GDM1 (cell line): Measurements from ENCODE around the gene UBE4B.
"Not testable (repeated sequence)": the region's sequence is repeated elsewhere in the genome, so short reads cannot be mapped to it uniquely, and the experiment has no call there.

Source experiments
- DNase-seq: peaks from one replicate; lab custom pipeline; 2025; lab: John Stamatoyannopoulos, UW

Gene UBE4B

DNA sequence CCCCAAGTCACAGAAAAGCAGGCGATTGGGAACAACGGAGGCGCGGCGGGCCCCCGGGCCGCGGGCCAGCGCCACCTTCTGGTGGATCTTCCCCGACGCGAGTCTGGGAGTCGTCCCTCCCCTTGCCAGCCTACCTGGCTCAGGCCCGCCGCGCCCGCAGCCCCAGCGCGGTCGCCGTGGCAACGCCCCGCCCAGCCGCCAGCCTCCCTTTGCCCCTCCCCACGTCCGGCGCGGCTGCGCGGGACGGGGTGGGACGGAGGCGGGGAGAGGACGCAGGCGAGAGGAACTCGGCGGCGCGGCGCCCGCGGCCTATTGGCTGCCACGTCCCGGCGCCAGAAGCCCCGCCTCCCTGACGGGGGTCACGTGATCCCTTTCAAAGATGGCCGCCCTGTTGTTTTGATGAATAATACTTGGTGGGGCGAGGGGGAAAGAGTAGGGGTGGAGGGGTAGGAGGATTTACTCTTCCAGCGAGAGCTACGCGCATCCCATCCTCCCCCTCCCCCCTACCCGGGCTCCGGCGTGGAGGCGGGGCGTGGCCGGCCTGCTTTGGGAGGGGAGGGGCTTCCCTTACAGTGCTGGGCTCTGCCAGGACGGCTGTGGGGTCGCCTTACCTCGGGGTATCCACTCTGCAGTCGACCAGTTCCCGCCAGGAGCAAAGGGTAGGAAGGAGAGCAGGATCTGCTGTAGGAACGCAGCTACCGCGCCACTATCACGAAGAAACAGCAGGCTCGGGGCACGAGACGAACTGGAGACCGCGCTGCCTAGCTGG, at the start of gene UBE4B:
Gene UBE4B (plus strand): TSS at position 369 of the 769 bp plus-strand sequence. CDS start 713 bp downstream, outside the sequence.
- peak; percentile 99 for DNase-seq

DNA sequence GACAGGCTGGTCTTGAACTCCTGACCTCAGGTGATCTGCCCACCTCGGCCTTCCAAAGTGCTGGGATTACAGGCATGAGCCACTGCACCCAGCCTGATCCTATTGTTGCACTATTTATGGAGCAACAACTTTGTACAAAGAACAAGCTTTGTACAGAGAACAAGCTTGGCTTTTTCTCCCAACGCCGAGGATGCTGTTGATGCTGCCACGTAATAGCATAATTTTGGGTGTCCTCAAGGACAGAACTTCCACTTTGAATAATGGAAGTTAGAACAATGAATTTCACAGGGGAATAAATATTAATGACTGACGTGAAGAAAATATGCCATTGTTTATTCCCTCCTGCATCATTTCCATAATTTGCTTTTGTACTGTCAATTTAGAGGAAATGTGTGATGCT, 48.5 kb upstream of the UBE4B start:
- no peak for DNase-seq

DNA sequence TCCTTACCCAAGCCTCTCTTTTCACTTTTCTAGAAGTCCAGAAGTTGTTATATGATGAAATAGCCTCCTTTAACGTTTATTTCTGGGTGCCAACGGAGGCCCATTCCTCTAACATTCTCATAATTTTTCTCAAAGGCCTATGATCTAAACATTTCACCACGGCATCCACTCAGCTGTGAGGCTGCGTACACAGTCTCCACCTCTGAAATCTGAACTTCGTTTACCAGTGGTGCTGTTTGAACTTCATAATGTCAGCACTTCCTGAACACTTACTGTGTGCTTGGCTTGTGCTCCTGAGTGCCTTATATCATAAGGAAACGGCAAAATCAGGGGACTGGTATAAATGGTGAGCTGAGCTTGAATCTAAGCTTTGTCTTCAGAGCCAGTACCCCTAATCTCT, 47.8 kb upstream of the UBE4B start:
- DNase-seq = no peak

DNA sequence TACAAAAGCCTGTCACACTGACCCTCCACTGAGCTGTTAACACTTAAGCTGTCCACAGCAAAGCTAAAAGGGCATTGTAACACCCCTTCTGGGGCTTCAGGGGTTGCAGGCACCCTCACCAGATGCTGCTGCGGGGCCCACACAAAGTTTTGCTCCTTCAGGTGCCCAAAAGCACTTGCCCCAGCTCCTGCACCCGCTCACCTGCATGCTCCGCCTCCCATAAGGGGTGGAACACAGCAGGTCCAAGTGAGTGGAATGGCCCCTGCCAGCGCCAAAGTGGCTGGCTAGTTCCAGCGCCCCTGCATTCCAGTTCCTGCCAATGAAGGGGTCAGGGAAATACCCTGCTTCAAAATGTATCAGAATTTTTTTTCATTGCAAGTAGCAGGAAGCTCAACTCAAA, 43.0 kb upstream of the UBE4B start:
- DNase-seq = no peak

DNA sequence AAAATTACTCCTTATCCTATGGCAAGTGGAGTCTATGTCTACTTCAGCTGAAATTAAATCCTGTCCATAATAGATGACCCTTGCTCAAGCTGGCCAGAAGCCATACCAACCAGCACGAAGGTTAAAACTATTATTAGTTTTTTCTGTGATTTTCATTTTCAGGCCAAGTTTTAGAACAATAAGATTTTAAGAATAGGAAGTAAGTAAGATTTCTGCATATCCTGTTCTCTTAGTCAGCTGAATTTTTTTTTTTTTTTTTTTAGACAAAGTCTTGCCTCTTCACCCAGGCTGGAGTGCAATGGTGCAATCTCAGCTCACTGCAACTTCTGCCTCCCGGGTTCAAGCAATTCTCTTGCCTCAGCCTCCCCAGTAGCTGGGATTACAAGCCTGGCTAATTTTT, 41.8 kb upstream of the UBE4B start:
- no peak for DNase-seq

DNA sequence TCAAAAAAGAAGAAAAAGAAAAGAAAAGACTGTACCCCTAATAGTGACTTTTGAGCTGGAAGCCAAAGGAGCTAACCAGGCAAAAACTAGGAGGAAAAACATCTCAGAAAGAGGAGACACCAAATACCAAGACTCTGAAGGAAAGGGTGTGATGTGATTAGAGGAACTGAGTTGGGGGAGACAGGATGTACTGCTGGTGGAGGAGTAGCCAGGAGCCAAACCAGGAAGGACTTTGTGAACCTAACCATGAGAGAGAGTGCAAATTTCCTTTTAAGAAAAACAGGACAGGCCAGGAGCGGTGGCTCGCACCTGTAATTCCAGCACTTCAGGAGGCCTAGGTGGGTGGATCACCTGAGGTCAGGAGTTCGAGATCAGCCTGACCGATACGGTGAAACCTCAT, 39.8 kb upstream of the UBE4B start:
- no peak for DNase-seq

DNA sequence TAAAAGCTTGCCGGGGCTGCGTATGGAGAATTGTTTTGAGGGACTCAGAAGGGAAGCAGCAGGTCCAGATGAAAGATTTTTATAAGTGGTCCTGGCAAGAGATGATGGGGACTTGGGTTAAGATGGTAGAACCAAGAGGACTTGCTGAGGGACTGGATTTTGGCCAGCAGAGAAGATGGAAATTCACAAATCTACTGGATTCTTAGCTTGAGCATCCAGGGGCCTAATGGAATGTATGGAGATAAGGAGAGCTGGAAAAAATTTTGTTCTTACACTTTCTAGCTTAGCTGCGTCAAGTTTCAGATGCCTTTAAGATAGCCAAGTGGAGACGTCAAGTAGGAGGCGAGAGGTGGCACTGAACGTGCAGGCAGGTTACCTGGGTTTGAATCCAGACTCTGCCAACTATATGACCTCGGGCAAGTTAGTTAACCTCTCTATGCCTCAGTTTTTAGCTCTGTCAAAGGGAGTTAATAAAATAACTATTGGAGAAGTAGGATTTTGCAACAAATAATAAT, 39.1 kb upstream of the UBE4B start:
- no peak for DNase-seq

DNA sequence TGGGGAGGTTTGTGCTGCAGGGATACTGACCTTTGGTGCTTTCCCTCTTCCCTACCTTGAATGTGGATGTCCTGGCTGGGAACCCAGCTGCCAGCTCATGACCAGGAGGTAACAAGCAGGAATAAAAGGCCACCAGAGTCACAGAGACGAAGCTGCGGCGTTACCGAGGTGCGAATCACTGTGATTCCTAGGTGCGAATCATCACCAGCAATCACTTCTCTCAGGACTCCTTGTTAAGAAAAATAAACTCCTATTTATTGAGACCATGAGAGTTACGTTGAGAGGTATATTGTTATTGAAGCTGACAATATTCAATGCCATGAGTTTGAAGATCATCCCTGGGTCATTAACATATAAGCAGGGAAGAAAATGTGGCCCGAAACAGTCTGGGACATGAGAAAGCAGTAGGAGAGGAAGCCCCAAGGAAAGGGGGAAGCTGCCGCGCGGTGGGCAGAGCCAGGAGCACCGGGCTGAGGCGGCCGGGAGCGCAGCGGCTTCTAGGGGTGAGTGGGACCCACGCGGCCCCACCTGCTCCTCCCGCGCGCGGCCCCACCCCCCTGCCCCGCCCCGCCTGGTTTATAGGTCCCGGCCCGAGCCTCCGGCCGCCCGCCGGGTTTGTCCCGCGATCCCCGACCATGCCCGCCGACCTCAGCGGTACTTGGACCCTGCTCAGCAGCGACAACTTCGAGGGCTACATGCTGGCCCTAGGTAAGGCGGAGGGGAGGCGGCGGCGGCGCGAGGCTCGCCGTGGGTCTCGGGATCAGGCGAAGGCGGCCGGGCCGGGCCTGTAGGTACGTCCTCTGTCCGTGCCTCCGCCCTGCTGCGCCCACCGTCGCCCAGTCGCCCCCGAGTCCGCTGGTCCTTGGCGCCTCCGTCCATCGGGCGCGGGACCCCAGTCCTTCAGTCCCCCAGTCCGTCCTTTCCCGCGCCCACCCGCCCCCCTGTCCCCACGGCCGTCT, 35.9 kb upstream of the UBE4B start, which contains the start of gene RBP7:
Gene RBP7 (plus strand): TSS at position 605 of the 959 bp plus-strand sequence. CDS start 31 bp downstream, at position 636.
- no peak for DNase-seq

DNA sequence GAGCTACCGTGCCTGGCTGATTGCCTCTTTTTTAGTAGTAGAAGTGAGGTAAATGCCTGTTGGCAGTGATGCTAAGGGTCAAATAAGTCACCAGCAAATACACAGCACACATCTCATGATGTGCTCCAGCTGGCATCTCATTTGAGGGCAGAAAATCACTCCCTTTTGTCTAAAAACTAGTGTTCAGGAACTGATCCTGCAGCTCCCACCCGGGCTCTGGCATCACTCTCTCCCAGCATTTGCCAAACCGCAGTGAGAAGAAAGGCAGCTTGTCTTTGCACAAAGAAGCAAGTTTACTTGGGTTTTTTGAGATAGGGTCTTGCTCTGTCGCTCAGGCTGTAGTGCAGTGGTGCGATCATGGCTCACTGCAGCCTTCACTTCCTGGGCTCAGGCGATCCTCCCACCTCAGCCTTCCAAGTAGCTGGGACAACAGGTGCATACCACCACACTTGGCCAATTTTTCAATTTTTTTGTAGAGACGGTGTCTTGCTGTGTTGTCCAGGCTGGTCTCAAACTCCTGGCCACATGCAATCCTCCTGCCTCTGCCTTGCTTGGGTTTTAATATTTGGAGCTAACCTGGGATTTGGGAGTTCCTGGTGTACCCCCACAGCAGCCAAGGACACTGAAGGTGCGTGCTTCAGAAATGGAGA, 31.6 kb upstream of the UBE4B start:
- no peak for DNase-seq

DNA sequence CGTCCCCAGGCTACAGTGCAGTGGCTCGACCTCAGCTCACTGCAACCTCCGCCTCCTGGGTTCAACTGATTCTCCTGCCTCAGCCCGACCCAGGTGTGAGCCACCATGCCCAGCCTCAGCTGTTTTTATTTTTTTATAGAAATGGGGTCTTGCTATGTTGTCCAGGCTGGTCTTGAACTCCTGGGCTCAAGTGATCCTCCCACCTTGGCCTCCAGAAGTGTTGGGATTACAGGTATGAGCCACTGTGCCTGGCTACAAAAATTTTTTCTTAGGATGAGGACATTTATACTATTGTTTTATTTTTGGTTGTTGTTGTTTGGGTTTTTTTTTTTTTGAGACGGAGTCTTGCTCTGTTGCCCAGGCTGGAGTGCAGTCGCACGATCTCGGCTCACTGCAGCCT, 27.5 kb upstream of the UBE4B start:
- not testable (repeated sequence) for DNase-seq

DNA sequence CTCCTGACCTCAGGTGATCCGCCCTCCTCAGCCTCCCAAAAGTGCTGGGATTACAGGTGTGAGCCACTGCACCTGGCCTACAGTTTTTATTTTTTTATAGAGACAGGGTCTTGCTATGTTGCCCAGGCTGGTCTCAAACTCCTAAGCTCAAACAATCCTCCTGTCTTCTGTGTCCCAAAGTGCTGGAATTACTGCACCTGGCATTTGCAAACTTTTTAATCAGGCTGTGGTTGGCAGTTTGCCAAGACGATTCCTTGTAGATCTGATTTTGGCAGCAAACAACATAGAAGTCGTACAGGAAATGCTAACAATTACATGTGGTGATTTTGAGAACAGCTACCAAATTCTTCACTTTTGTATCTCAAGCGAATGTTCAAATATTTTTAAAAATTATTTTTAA, 25.6 kb upstream of the UBE4B start:
- no peak for DNase-seq

DNA sequence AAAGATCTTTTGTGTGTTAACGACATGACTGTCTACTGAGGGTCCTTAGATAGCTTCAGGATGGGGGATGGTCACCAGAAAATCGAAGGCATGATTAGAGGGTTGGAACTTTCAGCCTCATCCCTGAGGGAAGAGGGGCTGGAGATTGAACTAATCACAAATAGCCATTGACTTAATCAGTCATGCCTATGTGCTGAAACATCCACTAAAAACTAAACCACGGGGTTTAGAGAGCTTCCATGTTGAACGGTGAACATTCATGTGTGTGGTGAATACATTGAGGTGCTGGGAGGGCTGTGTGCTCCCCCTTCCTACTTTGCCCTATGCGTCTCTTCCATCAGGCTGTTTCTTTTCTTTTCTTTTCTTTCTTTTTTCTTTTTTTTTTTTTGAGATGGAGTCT, 18.7 kb upstream of the UBE4B start:
- no peak for DNase-seq

DNA sequence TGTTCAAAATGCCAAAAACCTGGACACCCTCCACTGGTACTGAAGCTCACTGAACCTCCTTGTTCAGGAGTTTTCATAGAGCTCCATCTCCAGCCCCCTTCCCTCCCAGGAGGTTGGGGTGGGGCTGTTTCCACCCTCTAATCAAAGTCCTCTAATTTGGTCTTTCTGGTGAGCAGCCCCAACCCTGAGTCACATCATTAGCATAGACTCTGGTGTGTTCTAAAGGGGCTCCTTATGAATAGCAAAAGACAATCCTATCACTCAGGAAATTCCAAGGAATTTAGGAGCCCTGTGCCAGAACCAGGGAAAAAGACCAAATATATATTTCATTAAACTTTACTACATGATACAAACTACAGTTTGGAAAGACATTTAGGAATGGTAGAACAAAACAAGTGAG, 13.2 kb upstream of the UBE4B start:
- no peak for DNase-seq

DNA sequence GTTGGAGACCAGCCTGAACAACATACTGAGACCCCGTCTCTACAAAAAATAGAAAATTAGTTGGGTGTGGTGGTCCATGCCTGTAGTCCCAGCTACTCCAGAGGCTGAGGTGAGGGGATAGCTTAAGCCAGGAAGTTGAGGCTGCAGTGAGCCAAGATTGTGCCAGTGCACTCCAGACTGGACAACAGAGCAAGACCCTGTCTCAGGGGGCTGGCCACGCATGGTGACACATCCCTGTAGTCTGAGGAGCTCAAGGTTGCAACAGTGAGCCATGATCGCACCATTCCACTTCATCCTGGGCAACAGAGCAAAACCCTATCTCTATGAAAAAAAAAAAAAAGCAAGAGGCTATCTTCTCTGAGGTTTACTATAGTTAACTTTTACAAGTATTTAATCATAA, 12.7 kb upstream of the UBE4B start:
- DNase-seq = no peak

DNA sequence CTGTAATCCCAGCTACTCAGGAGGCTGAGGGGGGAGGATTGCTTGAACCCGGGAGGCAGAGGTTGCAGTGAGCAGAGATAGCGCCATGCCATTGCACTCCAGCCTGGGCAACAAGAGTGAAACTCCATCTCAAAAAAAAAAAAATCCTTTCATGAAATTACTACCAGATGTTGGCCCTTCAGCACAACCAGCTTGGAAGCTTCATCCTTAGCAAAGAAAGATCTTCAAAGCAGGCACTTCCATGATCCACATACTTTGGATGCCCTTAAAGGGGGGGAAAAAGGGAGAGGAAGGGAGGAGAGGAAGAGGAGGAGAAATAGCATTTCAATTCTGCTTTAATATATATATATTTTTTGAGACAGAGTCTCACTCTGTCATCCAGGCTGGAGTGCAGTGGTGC, 12.1 kb upstream of the UBE4B start:
- DNase-seq = not testable (repeated sequence)

DNA sequence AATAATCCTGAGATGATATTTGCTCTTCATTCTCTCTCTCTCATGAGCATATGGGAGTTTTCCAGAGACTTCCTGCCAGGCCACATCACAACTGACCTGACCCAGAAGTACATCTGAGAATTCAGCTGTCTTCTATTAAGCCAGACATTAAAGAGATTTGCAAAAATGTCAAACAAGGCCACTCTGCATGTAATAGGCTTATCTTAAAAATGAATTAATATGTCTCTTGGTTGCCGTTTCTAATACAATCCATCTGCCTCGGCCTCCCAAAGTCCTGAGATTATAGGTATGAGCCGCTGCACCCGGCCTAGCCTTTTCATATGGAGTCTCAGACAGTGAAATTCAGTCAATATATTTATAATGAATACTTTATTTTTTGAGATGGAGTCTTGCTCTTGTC, 10.8 kb upstream of the UBE4B start:
- DNase-seq = not testable (repeated sequence)

DNA sequence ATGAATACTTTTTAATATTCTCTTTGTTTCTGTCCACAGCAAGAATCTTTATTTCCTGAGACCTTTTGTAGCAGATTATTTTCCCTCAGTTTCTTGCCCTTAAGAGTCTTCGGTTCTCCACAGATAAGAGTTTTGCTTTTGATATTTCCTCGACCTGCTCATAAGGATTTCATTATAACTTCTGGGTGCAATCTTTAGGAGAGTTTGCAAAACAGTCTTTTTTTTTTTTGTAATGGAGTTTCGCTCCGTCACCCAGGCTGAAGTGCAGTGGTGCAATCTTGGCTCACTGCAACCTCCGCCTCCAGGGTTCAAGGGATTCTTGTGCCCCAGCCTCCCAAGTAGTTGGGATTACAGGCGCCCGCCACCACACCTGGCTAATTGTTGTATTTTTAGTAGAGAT, 10.1 kb upstream of the UBE4B start:
- no peak for DNase-seq

DNA sequence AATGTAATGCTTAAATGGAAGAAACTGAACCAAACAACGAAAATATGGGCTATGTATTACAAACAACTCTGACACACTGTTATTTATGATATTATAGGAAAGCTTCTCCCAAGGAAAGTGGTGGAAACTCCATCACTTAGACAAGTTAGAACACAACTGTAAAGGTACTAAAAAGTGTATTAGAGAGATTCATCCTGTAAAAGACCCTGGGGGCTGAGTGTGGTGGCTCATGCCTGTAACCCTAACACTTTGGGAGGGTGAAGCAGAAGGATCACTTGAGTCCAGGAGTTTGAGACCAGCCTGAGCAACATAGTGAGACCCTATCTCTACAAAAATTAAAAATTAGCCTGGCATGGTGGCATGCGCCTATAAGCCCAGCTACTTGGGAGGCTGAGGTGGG, 7.4 kb upstream of the UBE4B start:
- DNase-seq = no peak

DNA sequence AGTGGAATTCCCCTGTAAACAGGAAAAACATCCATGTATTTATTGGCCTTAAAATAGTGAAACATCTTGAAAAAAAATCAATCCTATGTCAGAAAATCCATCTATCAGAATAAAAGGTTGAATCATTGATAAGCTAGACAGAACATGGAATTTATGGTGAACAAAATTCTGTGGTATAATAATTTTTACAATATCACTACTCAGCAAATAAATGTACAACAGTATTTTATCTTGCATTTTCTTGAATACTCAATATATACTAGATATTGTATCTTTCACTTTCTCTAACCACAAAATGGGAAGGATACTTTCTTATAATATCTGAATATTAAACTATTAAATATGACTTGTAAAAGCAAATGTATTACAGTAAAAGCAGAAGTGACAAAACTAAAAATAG, 5.7 kb upstream of the UBE4B start:
- no peak for DNase-seq

DNA sequence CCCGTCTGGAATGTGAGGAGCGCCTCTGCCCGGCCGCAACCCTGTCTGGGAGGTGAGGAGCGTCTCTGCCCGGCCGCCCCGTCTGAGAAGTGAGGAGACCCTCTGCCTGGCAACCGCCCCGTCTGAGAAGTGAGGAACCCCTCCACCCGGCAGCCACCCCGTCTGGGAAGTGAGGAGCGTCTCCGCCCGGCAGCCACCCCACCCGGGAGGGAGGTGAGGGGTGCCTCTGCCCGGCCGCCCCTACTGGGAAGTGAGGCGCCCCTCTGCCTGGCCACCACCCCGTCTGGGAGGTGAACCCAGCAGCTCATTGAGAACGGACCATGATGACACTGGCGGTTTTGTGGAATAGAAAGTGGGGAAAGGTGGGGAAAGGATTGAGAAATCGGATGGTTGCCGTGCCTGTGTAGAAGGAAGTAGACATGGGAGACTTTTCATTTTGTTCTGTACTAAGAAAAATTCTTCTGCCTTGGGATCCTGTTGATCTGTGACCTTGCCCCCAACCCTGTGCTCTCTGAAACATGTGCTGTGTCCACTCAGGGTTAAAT, 3.7 kb upstream of the UBE4B start:
- not testable (repeated sequence) for DNase-seq

DNA sequence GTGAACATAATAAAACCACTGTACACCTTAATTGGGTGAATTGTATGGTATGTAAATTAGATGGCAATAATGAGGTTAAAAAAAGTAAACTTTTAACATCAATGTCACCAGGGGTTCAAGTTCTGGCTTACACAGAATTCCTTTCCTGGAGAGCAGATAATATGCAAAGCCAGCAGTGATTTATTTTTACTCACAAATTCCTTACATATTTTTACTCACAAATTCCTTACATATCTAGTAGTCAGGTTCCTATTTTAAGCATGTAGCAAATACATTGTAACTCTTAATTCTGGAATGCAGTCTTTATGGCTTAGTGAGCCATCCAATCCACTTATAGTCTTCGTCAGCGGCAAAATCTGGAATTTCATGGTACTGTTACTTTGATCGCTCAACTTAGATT, 1.3 kb upstream of the UBE4B start:
- DNase-seq = no peak

DNA sequence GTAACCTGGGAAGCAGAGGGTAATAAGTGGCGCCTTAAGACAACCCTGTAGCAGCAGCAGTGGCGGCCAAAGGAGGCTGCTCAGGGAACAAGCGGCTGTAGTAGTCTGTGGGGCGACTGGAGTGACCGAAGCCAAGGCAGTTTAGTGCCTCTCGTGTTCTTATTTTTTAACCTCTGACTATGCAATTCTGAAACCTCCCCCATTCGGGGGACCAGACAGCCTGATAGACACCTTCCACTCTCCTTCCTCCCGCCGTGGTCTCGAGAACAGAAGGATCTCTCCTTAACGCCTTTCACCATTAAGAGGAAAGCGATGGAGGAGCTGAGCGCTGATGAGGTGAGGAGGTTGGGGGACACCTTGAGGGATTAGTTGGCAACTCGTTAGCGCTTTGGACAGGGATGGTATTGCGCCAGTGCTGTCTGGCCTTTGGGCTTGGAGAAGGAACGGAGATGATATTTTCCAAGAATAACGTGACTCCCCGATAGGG, 644 bp downstream of the UBE4B start:
- no peak for DNase-seq
